ENCODE results near the gene PDXDC1.
"Not testable (repeated sequence)": the region's sequence is repeated elsewhere in the genome, so short reads cannot be mapped to it uniquely, and the experiment has no call there.

DNA sequence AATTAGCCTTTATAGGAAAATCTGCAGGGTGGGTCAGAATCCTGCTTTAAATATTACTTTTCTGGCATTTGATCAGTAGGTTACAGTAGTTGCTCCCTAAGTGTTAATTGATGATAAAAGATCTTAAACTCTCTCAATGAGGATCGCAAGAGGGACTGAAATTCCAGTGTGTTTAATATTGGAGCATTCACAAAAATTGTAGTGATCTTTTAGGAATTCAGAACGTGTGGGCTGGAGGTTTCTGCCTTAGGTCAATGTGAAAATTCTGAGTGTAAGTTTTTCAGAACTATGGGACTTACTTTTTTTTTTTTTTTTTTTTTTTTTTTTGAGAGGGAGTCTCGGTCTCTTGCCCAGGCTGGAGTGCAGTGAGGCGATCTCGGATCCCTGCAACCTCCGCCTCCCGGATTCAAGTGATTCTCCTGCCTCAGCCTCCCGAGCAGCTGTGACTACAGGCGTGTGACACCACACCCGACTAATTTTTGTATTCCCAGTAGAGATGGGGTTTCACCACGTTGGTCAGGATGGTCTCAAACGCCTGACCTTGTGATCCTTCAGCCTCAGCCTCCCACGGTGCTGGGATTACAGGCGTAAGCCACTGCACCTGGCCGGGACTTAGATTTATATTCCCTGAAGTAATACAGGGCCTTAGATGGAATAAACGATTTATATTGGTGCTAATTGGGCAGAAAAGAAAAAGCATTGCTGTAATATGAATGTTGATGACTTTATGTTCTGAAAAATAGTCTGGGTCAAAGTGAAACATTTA is 2.3 kb downstream of the PDXDC1 start:
- TF ChIP-seq CTCF, EP300, POLR2A, POLR2AphosphoS5 (IDR thresholded peaks at IDR 0.05): not testable (repeated sequence)

Measured in gastroesophageal sphincter (tissue), 3 donors.